Activated naive CD4-positive, alpha-beta T cell treated with Interleukin-2 at 50 U/mL for 16 hours (primary cell): Measurements from ENCODE around the gene LATS2.

Experiments used
- DNase-seq: peaks from one replicate; pipeline ENCODE4 v3.0.0-alpha.2; 2020

LATS2 gene

GRCh38 chr13:21061029-21061763 is at the start of gene LATS2:
LATS2 (minus strand) TSS chr13:21061586; CDS start chr13:21046026, 15,560 bp downstream.
- peak; percentile 62 for DNase-seq

GRCh38 chr13:21109168-21109567 is 47.8 kb upstream of the LATS2 start:
- no peak for DNase-seq

- no peak for DNase-seq
Observed at GRCh38 chr13:21106089-21106488, 44.7 kb upstream of the LATS2 start.

DNA sequence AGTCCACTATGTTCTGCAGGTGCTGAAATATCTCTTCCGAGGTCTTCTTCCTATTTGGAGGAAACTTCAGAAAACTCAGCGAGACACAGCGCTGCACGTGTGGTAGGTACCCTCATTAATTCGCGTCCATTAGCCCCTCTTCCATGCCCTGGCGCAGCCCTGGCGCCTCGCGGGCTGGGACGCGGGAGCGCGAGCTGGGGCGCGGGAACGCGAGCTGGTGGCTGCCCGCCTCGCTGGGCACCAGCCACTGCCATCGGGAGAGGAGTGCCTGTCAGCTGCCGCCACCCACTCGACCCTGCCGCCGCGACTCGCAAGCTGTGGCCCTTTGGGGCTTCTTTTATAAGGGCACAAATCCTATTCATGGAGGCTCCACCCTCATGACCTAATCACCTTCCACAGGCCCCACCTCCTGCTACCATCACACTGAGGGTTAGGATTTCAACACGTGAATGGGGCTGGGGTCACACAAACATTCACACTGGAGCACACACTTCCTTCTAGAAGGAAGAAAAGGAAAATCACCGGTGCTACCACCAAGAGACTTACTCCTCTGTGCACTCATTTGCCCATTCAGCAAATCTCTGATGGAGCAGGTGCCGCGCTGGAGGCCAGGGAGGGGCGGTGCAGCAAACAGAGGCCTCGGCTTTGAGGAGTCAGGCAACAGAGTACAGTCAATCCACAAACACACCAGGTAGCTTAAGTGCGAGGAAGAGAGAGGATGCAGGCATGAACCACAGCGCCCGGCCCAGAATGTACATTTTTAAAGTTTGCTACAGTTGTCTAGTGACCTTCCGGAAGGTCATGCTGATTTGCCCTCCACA is 43.0 kb upstream of the LATS2 start:
- DNase-seq = no peak

DNA sequence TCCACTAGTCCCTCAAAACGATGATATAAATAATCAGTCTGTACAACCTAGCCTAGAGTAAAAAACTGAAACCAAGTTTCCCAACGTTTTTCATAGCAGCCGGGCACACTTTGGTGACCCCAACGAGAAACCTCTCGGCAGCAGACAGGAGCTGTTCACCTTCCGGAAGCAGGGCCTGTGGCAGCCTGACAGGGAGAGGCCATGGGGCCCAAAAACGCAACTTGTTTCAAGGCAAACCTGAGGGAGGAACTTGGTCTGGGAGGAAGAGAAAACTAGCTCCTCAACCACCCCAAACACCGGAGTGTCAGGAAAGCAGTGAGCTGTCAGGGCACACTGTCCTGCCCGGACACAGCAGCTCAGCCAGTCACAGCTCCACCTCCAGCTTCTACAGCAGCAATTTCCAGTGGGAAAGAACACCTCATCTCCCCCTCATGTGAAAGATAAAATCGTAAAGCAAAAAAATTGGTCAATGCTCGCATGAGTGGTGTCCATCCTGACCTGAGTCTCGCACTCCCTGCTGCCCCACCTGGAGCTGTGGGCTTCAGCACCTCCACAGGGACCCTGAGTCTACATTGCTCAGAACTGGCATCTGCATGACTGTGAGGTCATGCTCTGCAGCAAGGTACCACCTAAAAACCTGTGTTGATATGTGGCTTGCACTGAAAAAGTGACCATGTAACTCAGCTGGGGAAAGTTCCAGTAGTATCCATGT is 40.6 kb upstream of the LATS2 start:
- no peak for DNase-seq

- DNase-seq = no peak
Observed at GRCh38 chr13:21100994-21101757, 39.8 kb upstream of the LATS2 start.

DNA sequence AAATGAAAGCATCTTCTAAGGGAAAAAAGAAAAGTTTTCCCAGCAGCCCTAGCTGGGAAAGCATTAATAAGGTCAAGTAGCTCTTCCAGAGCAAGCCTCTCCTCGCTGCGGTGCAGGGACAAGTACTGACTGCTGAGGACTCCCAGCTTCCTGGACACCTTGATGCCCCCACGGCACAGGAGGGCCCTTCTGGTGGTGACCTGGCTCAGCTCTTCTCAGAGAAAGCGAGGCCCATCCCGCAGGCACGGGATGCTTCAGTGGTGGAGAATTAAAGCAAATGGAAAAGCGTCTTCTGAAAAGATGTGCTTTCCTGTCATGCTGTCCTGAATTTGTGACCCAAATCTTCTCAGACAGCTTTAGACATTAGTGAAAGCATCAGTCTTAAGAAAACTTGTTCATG is 38.8 kb upstream of the LATS2 start:
- no peak for DNase-seq

DNA sequence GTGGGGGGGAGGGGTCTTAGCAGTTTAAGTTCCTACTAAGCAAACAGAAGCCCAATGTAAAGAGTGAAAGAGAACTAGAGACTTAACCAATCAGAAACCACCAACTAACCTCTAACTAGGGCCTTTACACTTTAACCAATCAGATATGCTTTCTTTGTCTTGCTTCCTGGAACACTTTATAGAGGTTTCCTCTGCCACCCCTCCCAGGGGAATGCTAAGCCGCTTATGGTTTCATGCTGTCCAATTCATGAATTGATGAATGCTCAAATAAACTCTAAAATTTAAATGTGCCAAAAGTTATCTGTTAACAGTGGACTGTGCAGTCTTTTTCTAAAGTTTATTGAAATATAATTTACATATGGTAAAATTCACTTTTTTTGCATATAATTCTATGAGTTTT is 33.9 kb upstream of the LATS2 start:
- DNase-seq = no peak

GRCh38 chr13:21089830-21090229 is 28.4 kb upstream of the LATS2 start:
- no peak for DNase-seq

DNA sequence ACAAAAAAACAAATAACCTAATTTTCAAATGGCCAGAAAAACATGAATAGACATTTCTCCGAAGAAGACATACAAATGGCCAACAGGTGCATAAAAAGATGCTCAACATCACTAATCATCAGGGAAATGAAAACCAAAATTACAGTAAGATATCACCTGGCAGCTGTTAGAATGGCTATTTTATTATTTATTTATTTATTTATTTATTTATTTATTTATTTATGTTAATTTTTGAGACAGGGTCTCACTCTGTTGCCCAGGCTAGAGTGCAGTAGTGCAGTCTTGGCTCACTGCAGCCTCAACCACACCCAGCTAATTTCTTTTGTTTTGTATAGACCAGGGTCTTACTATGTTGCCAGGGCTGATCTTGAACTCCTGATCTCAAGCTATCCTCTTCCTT is 27.1 kb upstream of the LATS2 start:
- no peak for DNase-seq

DNA sequence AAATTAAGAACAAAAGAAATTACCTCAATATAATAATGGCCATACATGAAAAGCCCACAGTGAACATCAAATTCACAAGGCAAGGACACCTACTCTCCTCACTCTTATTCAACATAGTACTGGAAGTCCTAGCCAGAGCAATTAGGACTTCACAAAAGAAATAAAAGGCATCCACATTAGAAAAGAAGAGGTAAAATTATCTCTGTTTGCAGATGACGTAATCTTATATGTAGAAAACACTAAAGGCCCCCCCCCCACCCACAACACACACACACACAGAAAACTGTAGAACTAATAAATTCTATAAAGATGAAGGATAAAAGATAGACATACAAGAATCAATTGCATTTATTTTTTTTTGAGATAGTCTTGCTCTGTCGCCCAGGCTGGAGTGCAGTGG is 25.5 kb upstream of the LATS2 start:
- DNase-seq = no peak

GRCh38 chr13:21081926-21082325 is 20.5 kb upstream of the LATS2 start:
- no peak for DNase-seq

DNA sequence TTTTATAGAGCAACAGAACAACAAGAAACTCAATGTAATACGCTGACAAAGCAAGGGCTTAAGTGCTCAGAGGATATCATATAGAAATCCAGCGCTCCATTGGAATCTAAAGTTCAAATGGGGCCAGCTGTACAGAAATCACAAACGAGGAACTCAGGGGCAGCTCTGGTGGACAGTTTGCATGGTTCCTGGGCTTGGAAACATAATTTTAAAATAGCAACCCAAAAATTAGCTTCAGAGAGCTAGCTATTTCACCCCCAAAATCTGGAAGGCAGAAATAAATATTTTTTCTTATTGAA is 19.2 kb upstream of the LATS2 start:
- no peak for DNase-seq

DNA sequence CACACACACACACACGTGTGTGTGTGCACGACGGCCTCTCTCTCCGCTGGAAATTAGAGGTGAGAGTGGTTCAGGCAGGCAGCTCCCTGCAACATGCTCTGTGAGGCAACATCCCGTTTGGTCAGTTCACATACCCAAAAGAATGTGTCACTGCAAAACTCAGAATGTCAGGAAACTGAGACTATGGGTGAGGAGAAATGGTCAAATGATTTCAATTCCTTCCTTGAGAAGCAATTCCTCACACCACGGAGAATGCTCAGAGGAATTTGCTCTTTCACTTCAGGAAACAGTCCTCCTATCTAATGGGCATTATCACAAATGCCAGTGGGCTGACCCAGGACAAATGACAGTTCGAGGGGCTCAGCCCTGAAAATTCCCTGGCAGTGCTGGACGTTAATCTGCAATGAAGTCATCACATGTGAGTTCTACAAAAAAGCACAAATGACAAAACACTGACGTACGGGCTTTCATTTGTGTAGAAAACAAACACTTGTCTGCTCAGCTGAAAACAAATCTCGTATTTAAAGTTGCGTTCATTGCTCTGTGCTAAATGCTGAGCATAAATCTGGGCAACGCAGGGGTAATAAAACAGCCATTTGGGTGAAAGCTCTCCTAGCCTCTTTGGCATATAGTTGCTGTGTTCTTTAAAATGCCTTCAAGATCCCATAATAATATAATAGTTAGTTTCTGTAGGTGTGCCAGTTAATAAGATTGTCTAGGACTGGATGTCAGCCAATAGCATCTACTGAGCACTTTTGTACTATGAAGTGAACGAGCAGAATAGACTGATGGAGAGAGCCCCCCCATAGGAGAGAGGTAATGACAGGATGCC is 18.6 kb upstream of the LATS2 start:
- no peak for DNase-seq

- no peak for DNase-seq
Observed at GRCh38 chr13:21079221-21079620, 17.8 kb upstream of the LATS2 start.

DNA sequence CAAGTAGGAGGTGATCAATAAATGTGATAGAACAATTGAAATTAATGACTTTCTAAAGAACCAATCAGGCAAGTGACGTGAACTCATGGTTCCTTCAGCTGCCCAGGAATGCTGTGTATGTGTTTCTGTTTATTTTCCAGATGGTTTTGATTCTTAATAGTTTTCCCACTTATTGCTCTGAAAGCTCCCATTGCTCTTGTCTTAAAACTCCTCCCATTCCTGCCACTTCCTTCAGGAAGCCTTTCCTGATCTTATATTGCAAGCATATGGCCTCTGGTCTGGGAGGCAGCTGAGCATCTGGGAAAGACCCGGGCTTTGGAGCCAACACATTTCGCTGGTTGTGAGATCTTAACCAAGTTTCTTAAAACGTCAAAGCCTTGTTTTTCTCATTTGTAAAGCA is 17.1 kb upstream of the LATS2 start:
- no peak for DNase-seq

- no peak for DNase-seq
Observed at GRCh38 chr13:21077788-21078353, 16.5 kb upstream of the LATS2 start.

- DNase-seq = no peak
Observed at GRCh38 chr13:21077076-21077787, 15.8 kb upstream of the LATS2 start.

GRCh38 chr13:21076253-21076652 is 14.9 kb upstream of the LATS2 start:
- no peak for DNase-seq

DNA sequence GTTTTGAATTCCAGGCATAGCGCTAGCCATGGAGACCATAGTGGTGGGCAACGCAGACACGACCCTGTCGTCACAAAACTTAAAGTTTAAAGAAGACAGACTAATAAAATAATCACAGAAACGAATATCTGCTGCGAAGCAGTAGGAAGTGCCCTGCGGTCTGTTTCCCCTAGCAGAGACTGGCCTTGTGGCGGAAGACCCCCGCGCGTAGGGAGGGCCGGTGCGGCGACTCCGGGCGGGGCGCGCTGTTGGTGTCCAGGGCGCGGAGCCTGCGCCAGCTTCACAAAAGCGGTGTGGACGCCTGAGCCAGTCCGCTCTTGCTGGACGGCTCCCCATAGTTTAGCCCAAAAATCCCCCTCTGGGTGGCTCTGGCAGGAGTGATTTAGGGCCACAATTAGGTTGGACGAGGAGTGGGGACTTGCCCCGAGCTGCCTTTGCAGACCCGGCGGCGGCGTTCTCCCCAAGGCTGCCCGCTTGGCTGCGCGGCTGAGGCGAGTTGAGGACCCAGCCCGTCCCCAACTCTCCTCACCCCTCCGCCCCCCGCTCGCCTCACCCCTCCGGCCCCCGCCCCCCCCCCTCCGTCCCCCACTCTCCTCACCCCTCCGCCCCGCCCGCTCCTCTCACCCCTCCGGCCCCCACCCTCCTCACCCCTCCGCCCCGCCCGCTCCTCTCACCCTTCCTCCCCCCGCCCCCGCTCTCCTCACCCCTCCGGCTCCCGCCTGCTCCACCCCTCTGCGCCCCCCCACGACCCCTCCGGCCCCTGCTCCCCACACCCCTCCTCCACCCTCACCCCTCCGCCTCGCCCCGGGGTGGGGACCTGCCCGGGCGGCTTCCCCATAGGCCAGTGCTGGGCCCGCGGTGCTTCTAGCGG is 14.2 kb upstream of the LATS2 start:
- peak; percentile 19 for DNase-seq
